Nephron progenitor cell (in vitro differentiated cells): ENCODE data around the gene GPR62.
"Not testable (repeated sequence)": the region's sequence is repeated elsewhere in the genome, so short reads cannot be mapped to it uniquely, and the experiment has no call there.

Experiments
- DNase-seq: peaks from one replicate; pipeline ENCODE4 v3.0.0; 2021
- H3K27ac Mint-ChIP-seq: 2 replicates; pipeline ENCODE4 v1.8.0; 2021; ENCODE audit warnings: mild to moderate bottlenecking, moderate library complexity, mixed read lengths
- H3K27me3 Mint-ChIP-seq: 2 replicates; pipeline ENCODE4 v1.8.0; 2021; ENCODE audit warnings: mild to moderate bottlenecking, low read depth, mixed read lengths; ENCODE audit not compliant: poor library complexity
- H3K36me3 Mint-ChIP-seq: 2 replicates; pipeline ENCODE4 v1.8.0; 2021; ENCODE audit warnings: low read depth, mixed read lengths
- H3K4me1 Mint-ChIP-seq: 2 replicates; pipeline ENCODE4 v1.8.0; 2021; ENCODE audit warnings: mixed read lengths
- H3K4me3 Mint-ChIP-seq: 2 replicates; pipeline ENCODE4 v1.8.0; 2021; ENCODE audit warnings: mild to moderate bottlenecking, moderate library complexity, mixed read lengths
- H3K9me3 Mint-ChIP-seq: 2 replicates; pipeline ENCODE4 v1.8.0; 2021; ENCODE audit warnings: mild to moderate bottlenecking, moderate library complexity, mixed read lengths
- CTCF ChIP-seq: fragments of 200-600 bp; sonication (generic); IDR thresholded peaks from 2 replicates; pipeline ENCODE4 v1.5.0; 2021; ENCODE audit warnings: antibody characterized with exemption

The GPR62 gene

GRCh38 chr3:51992017-51992682 is 37.0 kb downstream of the GPR62 start:
- H3K27me3 Mint-ChIP-seq, result peaks cover 2% of the 10 kb centered on the region
- H3K4me1 Mint-ChIP-seq, result peaks cover 69% of the 10 kb centered on the region
- no peak for DNase-seq
- TF ChIP-seq CTCF, result no peak
- peak overlapping the region; percentile 87 for H3K27ac Mint-ChIP-seq
- H3K36me3 Mint-ChIP-seq, result peaks cover 43% of the 10 kb centered on the region
- H3K4me3 Mint-ChIP-seq, result no peak overlapping the region
- no peaks in the 10 kb centered on the region for H3K9me3 Mint-ChIP-seq

- H3K27ac Mint-ChIP-seq, H3K9me3 Mint-ChIP-seq: not testable (repeated sequence)
- H3K4me3 Mint-ChIP-seq, result peak overlapping the region; percentile 97
These were observed 38.5 kb downstream of the GPR62 start for GRCh38 chr3:51993657-51994056.

GRCh38 chr3:51994530-51994929 is 39.3 kb downstream of the GPR62 start:
- Mint-ChIP-seq H3K27ac (peak overlapping the region; percentile 100), H3K4me3 (peak overlapping the region; percentile 97), H3K27me3 (peaks cover 7% of the 10 kb centered on the region), H3K9me3 (no peaks in the 10 kb centered on the region), H3K36me3 (peaks cover 43% of the 10 kb centered on the region), H3K4me1 (peaks cover 63% of the 10 kb centered on the region)
- no peak for TF ChIP-seq CTCF
- no peak for DNase-seq

More at GRCh38 chr3:51993657-51994056, 38.5 kb downstream of the GPR62 start:
- Mint-ChIP-seq H3K4me1 (peaks cover 66% of the 10 kb centered on the region), H3K36me3 (peaks cover 43% of the 10 kb centered on the region)
- not testable (repeated sequence) for H3K27me3 Mint-ChIP-seq, DNase-seq

GRCh38 chr3:51995346-51996163 is 40.4 kb downstream of the GPR62 start, which contains the start of gene RPL29:
Gene RPL29 (minus strand): TSS chr3:51995895. CDS start chr3:51995461, 434 bp downstream.
- peak within 1 kb of the TSS; percentile 100 for H3K27ac Mint-ChIP-seq
- TF ChIP-seq CTCF, result no peak
- peaks cover 43% of the 10 kb centered on the region for H3K36me3 Mint-ChIP-seq
- H3K27me3 Mint-ChIP-seq, result peaks cover 11% of the 10 kb centered on the region
- peaks cover 63% of the 10 kb centered on the region for H3K4me1 Mint-ChIP-seq
- peak within 1 kb of the TSS; percentile 97 for H3K4me3 Mint-ChIP-seq
- no peaks in the 10 kb centered on the region for H3K9me3 Mint-ChIP-seq
- peak; percentile 84 for DNase-seq

- no peak for DNase-seq
- H3K27me3 Mint-ChIP-seq, result peaks cover 20% of the 10 kb centered on the region
- H3K9me3 Mint-ChIP-seq, result no peaks in the 10 kb centered on the region
- H3K4me1 Mint-ChIP-seq, result peaks cover 61% of the 10 kb centered on the region
- H3K4me3 Mint-ChIP-seq, result peak overlapping the region; percentile 58
- no peak overlapping the region for H3K27ac Mint-ChIP-seq
- H3K36me3 Mint-ChIP-seq, result peaks cover 36% of the 10 kb centered on the region
- TF ChIP-seq CTCF, result no peak
These were observed 42.0 kb downstream of the GPR62 start for GRCh38 chr3:51997172-51997571.

GRCh38 chr3:51997935-51998596 is 42.9 kb downstream of the GPR62 start:
- no peak for DNase-seq
- Mint-ChIP-seq H3K9me3 (no peaks in the 10 kb centered on the region), H3K27ac (peak overlapping the region; percentile 40), H3K27me3 (peaks cover 28% of the 10 kb centered on the region), H3K36me3 (peaks cover 27% of the 10 kb centered on the region), H3K4me3 (no peak overlapping the region), H3K4me1 (peaks cover 63% of the 10 kb centered on the region)
- no peak for TF ChIP-seq CTCF
